ENCODE measurements around the gene RFTN1.

RFTN1 gene

DNA sequence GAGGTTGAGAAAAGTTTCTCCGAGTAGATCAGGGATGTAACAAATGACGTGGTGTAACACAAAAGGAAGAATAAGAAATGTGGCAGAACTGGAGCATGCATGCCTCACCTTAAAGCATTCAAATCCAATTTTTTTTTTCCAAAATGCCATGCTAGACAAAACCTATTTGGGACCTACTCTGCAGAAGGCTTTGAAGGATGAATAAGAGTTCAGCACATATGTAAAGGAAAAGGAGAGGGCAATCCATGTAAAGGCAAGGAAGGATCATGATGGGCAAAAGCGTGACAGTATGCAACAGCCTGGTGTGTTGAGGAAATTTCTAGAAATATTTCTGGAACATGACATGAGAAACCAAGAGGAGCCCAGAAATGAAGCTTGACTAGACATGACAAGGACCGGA, 132.1 kb downstream of the RFTN1 start:
- H3K27ac ChIP-seq: no peak overlapping the region

GRCh38 chr3:16380421-16380820, 133.1 kb downstream of the RFTN1 start:
- no peak overlapping the region for H3K27ac ChIP-seq
- TF ChIP-seq, protein P1, sequence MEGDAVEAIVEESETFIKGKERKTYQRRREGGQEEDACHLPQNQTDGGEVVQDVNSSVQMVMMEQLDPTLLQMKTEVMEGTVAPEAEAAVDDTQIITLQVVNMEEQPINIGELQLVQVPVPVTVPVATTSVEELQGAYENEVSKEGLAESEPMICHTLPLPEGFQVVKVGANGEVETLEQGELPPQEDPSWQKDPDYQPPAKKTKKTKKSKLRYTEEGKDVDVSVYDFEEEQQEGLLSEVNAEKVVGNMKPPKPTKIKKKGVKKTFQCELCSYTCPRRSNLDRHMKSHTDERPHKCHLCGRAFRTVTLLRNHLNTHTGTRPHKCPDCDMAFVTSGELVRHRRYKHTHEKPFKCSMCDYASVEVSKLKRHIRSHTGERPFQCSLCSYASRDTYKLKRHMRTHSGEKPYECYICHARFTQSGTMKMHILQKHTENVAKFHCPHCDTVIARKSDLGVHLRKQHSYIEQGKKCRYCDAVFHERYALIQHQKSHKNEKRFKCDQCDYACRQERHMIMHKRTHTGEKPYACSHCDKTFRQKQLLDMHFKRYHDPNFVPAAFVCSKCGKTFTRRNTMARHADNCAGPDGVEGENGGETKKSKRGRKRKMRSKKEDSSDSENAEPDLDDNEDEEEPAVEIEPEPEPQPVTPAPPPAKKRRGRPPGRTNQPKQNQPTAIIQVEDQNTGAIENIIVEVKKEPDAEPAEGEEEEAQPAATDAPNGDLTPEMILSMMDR (conservative IDR thresholded peaks at IDR 0.05): no peak

More for the DNA sequence above, 132.1 kb downstream of the RFTN1 start:
- TF ChIP-seq, protein P1 (conservative IDR thresholded peaks at IDR 0.05): no peak

GRCh38 chr3:16379838-16380237, 133.7 kb downstream of the RFTN1 start:
- TF ChIP-seq, protein P1 (conservative IDR thresholded peaks at IDR 0.05): no peak
- no peak overlapping the region for H3K27ac ChIP-seq

GRCh38 chr3:16378920-16379319, 134.6 kb downstream of the RFTN1 start:
- TF ChIP-seq, protein P1 (conservative IDR thresholded peaks at IDR 0.05): no peak
- H3K27ac ChIP-seq: no peak overlapping the region

DNA sequence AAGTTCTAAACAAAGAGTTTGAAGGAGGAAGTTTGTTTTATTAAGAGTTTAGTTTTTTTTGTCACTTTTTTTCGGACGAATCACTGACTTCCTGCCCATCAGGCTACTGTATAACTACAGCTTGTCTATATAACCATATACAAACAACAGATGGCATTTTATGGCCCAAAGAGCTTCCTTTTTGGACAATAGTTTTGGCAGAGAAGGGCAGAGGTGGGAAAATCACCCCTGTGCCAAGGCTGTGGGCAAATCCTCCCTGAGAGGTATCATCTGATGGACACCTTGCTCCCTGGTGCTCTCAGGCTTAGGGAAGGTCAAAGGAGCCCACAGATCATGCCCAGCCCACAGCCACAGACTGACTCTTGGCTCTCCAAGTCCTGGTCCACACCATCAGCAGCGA, 135.1 kb downstream of the RFTN1 start:
- TF ChIP-seq, protein P1 (conservative IDR thresholded peaks at IDR 0.05): no peak
- no peak overlapping the region for H3K27ac ChIP-seq

DNA sequence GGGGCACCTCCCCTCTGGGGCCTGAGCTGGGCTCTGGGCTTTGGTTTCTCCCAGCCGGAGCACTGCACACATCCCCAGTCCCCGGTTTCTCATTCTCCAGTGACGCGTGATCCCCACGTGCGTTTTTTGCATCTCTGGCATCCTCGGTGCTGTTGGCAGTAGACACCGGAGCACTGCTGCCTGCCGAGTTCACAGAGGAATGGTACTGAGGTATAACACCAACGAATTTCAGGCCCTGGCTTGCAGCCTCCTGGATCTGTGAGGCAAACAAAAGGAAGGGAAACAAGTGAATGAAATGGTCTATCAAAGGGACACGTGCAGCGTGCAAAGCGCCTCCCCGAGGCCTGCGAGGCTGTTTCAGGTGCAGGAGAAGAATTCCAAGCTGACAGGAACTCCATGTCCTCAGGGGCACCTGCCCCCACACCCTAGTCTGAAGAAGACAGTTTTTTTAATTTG, 135.6 kb downstream of the RFTN1 start:
- TF ChIP-seq, protein P1 (conservative IDR thresholded peaks at IDR 0.05): no peak
- H3K27ac ChIP-seq: no peak overlapping the region

GRCh38 chr3:16377196-16377595, 136.3 kb downstream of the RFTN1 start:
- no peak overlapping the region for H3K27ac ChIP-seq
- TF ChIP-seq, protein P1 (conservative IDR thresholded peaks at IDR 0.05): no peak

All from VCaP (cell line).